Lung (tissue), 12 donors: ENCODE measurements around the gene PRKAR1B. TPM values are rescaled to one million over a fixed set of nuclear protein-coding genes. Genes with fewer than 3 reads are reported as not detected.

Source experiments
- ATAC-seq: fragments of 200-7000 bp; cut with Tn5 transposase; one replicate; pipeline ENCODE4 v1.9.1; 2020; ENCODE audit warnings: moderate number of reproducible peaks; ENCODE audit not compliant: insufficient read depth, low FRiP score
- DNase-seq, 3 donors: peaks; one replicate each; pipeline ENCODE4 v3.0.0-alpha.2; 2013 to 2017
- H3K27ac ChIP-seq, 2 donors: one replicate each; pipeline ENCODE4 v1.5.1; 2013; ENCODE audit warnings: mild to moderate bottlenecking in 2 of 2, moderate library complexity in 2 of 2, control low read depth in 1 of 2, inconsistent platforms in 1 of 2, low read depth in 1 of 2, low read length in 1 of 2
- H3K27me3 ChIP-seq, 3 donors: one replicate each; pipeline ENCODE4 v1.5.1; 2013; ENCODE audit warnings: low read length in 2 of 3; ENCODE audit not compliant: control insufficient read depth in 3 of 3, insufficient read depth in 3 of 3
- H3K36me3 ChIP-seq, 4 donors: one replicate each; pipeline ENCODE4 v1.5.1; 2013; ENCODE audit warnings: low read length in 4 of 4, mild to moderate bottlenecking in 1 of 4, moderate library complexity in 1 of 4; ENCODE audit not compliant: control insufficient read depth in 4 of 4, insufficient read depth in 4 of 4
- H3K4me1 ChIP-seq, 5 donors: one replicate each; pipeline ENCODE4 v1.5.1; 2013; ENCODE audit warnings: low read length in 5 of 5, mild to moderate bottlenecking in 2 of 5, moderate library complexity in 1 of 5; ENCODE audit not compliant: control insufficient read depth in 5 of 5, insufficient read depth in 5 of 5
- H3K4me3 ChIP-seq: one replicate; pipeline ENCODE4 v1.5.1; 2013; ENCODE audit warnings: mild to moderate bottlenecking, control low read depth, moderate library complexity
- H3K9ac ChIP-seq, 2 donors: one replicate each; pipeline ENCODE4 v1.5.1; 2013; ENCODE audit warnings: low read length in 2 of 2, control low read depth in 1 of 2; ENCODE audit not compliant: insufficient read depth in 1 of 2
- H3K9me3 ChIP-seq, 4 donors: one replicate each; pipeline ENCODE4 v1.5.1; 2013; ENCODE audit warnings: low read length in 3 of 4, mild to moderate bottlenecking in 1 of 4, moderate library complexity in 1 of 4; ENCODE audit not compliant: control insufficient read depth in 4 of 4, insufficient read depth in 3 of 4
- CTCF ChIP-seq: IDR thresholded peaks from 2 replicates; pipeline ENCODE4 v1.5.1; 2012; ENCODE audit warnings: mild to moderate bottlenecking; ENCODE audit errors: control extremely low read depth, extremely low read depth
- WGBS, 2 donors: extraction: QIAGEN DNeasy Blood & Tissue Kit; methylation state at CpG; one replicate each; pipeline ENCODE4 v1.1.7; 2013; 5-methylcytosine and 5-hydroxymethylcytosine counted together
- polyA plus RNA-seq, 2 donors: library from polyadenylated mRNA; stranded (reverse); fragments of 200-250 nt; gene quantifications; one replicate each; pipeline ENCODE4 v1.2.1, GENCODE V29; 2013
- total RNA-seq, 2 donors: library from RNA; depleted of rRNA in 1 of 2; stranded (reverse); fragments of >200 nt in 1 of 2; gene quantifications; one replicate each; pipeline ENCODE4 v1.2.1, GENCODE V29; 2014 to 2021
- donor health status: control.
- donor health status: control.
- donor health status: Bipolar disorder and iron deficiency.
- donor health status: healthy.
- donor health status: DM: yes; HTN: yes; CAD: no.

PRKAR1B gene
- total and polyA plus RNA-seq, 4 donors, result 11.3 to 32.0 (median 16.3) TPM

GRCh38 chr7:584122-584465 is 143.0 kb downstream of the PRKAR1B start:
- 47 to 67% methylated on average over 15 of the region's 15 CpGs for WGBS, 2 donors
- Histone ChIP-seq H3K4me3 (no peak overlapping the region), H3K9me3 (peaks cover 0 to 6% (median 0%) of the 10 kb centered on the region in 4 donors), H3K27ac (no peak overlapping the region), H3K36me3 (peaks cover 0 to 17% (median 14%) of the 10 kb centered on the region in 4 donors), H3K4me1 (peaks cover 0 to 8% (median 3%) of the 10 kb centered on the region in 5 donors), H3K27me3 (no peaks in the 10 kb centered on the region), H3K9ac (no peak overlapping the region)
- DNase-seq (no peak), ATAC-seq (no peak)
- no peak for TF ChIP-seq CTCF

- H3K27ac ChIP-seq, result no peak overlapping the region
- no peak for DNase-seq
These were observed 143.5 kb downstream of the PRKAR1B start for GRCh38 chr7:583410-584121.

GRCh38 chr7:582931-583330 is 144.2 kb downstream of the PRKAR1B start:
- H3K9ac ChIP-seq, result no peak overlapping the region
- H3K9me3 ChIP-seq, result no peaks in the 10 kb centered on the region
- no peaks in the 10 kb centered on the region for H3K27me3 ChIP-seq
- ATAC-seq (no peak), DNase-seq (no peak)
- H3K4me1 ChIP-seq, result peaks cover 0 to 8% (median 3%) of the 10 kb centered on the region in 5 donors
- TF ChIP-seq CTCF, result no peak
- WGBS, 2 donors, result 95% methylated on average over 23 of the region's 23 CpGs
- no peak overlapping the region for H3K27ac ChIP-seq
- peaks cover 0 to 15% (median 7%) of the 10 kb centered on the region in 4 donors for H3K36me3 ChIP-seq
- no peak overlapping the region for H3K4me3 ChIP-seq

More at GRCh38 chr7:583410-584121, 143.5 kb downstream of the PRKAR1B start:
- TF ChIP-seq CTCF, result no peak
- Histone ChIP-seq H3K9me3 (peaks cover 0 to 2% (median 0%) of the 10 kb centered on the region in 4 donors), H3K9ac (no peak overlapping the region), H3K4me3 (no peak overlapping the region), H3K27me3 (no peaks in the 10 kb centered on the region), H3K4me1 (peaks cover 0 to 8% (median 3%) of the 10 kb centered on the region in 5 donors), H3K36me3 (peaks cover 0 to 15% (median 11%) of the 10 kb centered on the region in 4 donors)
- ATAC-seq, result no peak
- WGBS, 2 donors, result 88 to 95% methylated on average over 30 of the region's 30 CpGs
